C4-2B (cell line): Measurements from ENCODE around the gene OR4C45.

Source experiments
- H3K27ac ChIP-seq: fragments of 450-650 bp; 2 replicates; pipeline ENCODE4 v1.5.1; 2017
- ZFX ChIP-seq: fragments of 450-650 bp; IDR thresholded peaks from 2 replicates; pipeline ENCODE4 v1.6.1; 2017
- TF ChIP-seq, protein P1 (sequence below): fragments of 450-650 bp; conservative IDR thresholded peaks from 2 replicates; pipeline ENCODE4 v1.5.1; 2017; ENCODE audit warnings: mild to moderate bottlenecking

The OR4C45 gene

DNA sequence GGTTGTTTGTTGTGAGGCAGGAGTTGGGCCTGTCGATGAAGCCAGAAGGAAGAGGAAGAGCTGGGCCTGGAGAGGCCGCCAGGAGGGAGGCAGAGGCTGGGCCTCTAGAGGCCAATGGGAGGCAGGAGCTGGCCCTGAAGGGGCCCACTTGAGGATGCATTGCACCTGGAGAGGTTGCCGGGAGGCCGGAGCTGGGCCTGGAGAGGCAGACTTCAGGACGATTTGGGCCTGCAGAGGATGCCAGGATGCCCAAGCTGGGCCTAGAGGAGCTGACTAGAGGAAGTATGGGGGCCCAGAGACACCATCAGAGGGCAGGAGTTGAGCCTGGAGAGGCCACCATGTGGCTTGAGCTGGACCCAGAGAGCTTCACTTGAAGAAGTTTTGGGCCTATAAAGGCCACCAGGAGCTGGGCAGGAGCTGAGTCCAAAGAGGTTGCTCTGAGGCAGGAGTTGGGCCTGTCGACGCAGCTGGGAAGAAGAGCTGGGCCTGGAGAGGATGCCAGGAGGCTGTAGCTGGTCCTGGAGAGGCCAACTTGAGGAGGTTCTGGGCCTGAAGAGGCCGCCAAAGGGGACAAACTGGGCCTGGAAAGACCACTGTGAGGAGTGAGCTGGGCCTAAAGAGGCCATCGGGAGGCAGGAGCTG is 39.0 kb downstream of the OR4C45 start:
- TF ChIP-seq, protein P1, sequence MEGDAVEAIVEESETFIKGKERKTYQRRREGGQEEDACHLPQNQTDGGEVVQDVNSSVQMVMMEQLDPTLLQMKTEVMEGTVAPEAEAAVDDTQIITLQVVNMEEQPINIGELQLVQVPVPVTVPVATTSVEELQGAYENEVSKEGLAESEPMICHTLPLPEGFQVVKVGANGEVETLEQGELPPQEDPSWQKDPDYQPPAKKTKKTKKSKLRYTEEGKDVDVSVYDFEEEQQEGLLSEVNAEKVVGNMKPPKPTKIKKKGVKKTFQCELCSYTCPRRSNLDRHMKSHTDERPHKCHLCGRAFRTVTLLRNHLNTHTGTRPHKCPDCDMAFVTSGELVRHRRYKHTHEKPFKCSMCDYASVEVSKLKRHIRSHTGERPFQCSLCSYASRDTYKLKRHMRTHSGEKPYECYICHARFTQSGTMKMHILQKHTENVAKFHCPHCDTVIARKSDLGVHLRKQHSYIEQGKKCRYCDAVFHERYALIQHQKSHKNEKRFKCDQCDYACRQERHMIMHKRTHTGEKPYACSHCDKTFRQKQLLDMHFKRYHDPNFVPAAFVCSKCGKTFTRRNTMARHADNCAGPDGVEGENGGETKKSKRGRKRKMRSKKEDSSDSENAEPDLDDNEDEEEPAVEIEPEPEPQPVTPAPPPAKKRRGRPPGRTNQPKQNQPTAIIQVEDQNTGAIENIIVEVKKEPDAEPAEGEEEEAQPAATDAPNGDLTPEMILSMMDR = no peak
- no peak for TF ChIP-seq ZFX
- no peak overlapping the region for H3K27ac ChIP-seq

GRCh38 chr11:50072226-50073112 is 39.8 kb downstream of the OR4C45 start:
- H3K27ac ChIP-seq = no peak overlapping the region
- TF ChIP-seq, protein P1 = no peak
- no peak for TF ChIP-seq ZFX

DNA sequence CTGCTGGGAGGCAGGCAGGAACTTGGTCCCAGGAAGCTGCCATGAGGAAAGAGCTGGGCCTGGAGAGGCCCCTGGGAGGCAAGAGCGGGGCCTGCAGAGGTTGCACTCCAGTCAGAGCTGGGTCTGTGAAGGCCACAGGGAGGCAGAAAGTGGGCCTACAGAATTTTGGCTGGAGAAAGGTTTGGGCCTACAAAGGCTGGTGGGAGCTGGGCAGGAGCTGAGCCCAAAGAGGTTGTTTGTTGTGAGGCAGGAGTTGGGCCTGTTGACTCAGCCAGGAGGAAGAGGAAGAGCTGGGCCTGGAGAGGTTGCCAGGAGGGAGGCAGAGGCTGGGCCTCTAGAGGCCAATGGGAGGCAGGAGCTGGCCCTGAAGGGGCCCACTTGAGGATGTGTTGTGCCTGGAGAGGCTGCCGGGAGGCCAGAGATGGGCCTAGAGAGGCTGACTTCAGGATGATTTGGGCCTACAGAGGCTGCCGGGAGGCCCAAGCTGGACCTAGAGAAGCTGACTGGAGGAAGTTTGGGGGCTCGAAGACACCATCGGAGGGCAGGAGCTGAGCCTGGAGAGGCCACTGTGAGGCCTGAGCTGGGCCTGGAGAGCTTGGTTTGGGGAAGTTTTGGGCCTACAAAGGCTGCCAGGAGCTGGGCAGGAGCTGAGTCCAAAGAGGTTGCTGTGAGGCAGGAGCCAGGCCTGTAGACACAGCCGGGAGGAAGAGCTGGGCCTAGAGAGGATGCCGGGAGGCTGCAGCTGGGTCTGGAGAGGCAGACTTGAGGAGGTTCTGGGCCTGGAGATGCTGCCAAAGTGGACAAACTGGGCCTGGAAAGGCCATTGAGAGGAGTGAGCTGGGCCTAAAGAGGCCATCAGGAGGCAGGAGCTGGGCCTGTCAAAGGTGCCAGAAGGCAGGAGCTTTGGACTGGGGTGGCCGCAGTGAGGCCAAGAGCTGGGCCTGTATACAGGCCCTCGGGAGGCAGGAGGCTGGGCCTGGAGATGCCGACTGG is 40.7 kb downstream of the OR4C45 start:
- no peak overlapping the region for H3K27ac ChIP-seq
- no peak for TF ChIP-seq ZFX
- TF ChIP-seq, protein P1 = no peak

DNA sequence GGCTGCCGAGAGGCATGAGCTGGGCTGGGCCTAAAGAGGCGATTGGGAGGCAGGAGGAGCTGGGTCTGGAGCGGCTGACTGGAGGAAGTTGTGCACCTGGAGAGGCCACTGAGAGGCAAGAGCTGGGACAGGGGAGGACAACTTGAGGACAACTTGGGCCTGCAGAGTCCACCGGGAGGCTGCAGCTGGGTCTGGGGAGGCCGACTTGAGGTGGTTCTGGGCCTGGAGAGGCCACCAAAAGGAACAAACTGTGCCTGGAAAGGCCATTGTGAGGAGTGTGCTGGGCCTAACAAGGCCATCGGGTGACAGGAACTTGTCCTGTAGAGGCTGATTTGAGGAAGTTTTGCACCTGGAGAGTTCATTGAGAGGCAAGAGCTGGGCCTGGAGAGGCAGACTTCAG is 41.5 kb downstream of the OR4C45 start:
- TF ChIP-seq, protein P1 = no peak
- no peak for TF ChIP-seq ZFX
- no peak overlapping the region for H3K27ac ChIP-seq

DNA sequence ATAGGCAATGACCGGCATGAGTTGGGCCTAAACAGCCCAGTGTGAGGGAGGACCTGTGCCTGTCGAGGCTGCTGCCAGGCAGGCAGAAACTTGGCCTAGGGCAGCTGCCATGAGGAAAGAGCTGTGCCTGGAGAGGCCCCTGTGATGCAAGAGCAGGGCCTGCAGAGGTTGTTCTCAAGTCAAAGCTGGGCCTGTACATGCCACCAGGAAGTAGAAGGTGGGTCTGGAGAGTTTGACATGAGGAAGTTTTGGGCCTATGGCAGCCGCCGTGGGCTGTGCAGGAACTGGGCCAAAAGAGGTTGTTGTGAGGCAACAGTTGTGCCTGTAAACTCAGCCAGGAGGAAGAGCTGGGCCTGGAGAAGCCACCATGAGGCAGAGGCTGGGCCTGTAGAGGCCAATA is 43.2 kb downstream of the OR4C45 start:
- TF ChIP-seq, protein P1 = no peak
- TF ChIP-seq ZFX = no peak
- H3K27ac ChIP-seq = no peak overlapping the region

DNA sequence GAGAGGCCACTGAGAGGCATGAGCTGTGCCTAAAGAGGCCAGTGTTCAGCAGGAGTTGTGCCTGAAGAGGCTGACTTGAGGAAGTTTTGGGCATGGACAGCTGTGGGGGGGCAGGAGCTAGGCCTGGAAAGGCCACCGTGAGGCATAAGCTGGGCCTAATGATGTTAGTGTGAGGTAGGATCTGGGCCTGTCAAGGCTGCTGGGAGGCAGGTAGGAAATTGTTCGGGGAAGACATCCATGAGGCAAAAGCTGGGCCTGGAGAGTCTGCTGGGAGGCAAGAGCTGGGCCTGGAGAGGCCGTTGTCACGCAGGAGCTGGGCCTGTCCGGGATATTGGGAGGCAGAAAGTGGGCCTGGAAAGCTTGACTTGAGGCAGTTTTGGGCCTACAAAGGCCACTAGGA is 44.9 kb downstream of the OR4C45 start:
- TF ChIP-seq, protein P1 = no peak
- TF ChIP-seq ZFX = no peak

More for the DNA sequence above, 44.9 kb downstream of the OR4C45 start:
- no peak overlapping the region for H3K27ac ChIP-seq
